PFSK-1 (cell line): ENCODE results near the gene MRTFB.

Source experiments
- POLR2AphosphoS5 ChIP-seq: IDR thresholded peaks from 2 replicates; pipeline ENCODE4 v1.6.1; 2012; ENCODE audit warnings: low read depth, mild to moderate bottlenecking, control low read depth, low read length, moderate library complexity
- SIN3A ChIP-seq: IDR thresholded peaks from 2 replicates; pipeline ENCODE4 v1.6.1; 2012; ENCODE audit warnings: mild to moderate bottlenecking, low read length, moderate library complexity, borderline replicate concordance; ENCODE audit not compliant: insufficient read depth
- TAF1 ChIP-seq: IDR thresholded peaks from 2 replicates; pipeline ENCODE4 v1.6.1; 2012; ENCODE audit warnings: low read length, control low read depth, borderline replicate concordance; ENCODE audit not compliant: insufficient read depth
- TF ChIP-seq, protein P1 (sequence below), 2 experiments: IDR thresholded peaks; 2 replicates each; pipeline versions ENCODE4 v1.6.1 to v1.8.0; 2011 to 2012; ENCODE audit warnings: low read depth in 2 of 2, low read length in 2 of 2, control low read depth in 1 of 2, inconsistent platforms in 1 of 2, mild to moderate bottlenecking in 1 of 2, moderate library complexity in 1 of 2; ENCODE audit not compliant: insufficient read depth in 1 of 2

DNA sequence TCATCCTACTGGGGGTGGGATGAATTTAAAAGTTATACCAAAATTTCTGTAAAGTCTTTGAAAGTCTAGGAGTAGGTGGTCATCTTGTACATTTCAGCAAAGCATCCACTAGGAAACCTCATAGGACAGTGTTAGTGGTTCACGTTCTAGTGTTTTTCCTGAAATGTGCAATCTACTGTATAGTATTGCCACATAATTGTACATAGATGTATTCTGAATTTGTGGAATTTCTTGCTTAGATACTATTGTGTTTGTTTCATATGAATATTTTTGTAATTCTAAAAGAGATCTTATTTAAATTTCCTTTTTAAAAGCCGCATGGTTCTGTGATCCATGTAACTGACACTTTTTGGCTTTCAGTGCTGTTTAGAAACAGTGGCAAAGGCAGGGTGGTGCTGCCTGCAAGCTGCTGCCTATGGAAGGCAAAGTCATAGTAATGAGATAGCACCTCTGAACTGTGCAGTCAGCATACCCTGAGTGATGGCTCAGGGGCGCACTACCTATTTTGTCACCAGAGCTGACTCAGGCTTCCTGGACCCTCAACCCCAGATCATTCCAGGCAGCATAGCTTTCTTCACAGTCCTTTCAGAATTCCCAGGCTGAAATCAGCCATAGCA is 193.3 kb downstream of the MRTFB start:
- no peak for TF ChIP-seq SIN3A
- TF ChIP-seq TAF1 = no peak
- TF ChIP-seq POLR2AphosphoS5 = no peak
- TF ChIP-seq, protein P1, sequence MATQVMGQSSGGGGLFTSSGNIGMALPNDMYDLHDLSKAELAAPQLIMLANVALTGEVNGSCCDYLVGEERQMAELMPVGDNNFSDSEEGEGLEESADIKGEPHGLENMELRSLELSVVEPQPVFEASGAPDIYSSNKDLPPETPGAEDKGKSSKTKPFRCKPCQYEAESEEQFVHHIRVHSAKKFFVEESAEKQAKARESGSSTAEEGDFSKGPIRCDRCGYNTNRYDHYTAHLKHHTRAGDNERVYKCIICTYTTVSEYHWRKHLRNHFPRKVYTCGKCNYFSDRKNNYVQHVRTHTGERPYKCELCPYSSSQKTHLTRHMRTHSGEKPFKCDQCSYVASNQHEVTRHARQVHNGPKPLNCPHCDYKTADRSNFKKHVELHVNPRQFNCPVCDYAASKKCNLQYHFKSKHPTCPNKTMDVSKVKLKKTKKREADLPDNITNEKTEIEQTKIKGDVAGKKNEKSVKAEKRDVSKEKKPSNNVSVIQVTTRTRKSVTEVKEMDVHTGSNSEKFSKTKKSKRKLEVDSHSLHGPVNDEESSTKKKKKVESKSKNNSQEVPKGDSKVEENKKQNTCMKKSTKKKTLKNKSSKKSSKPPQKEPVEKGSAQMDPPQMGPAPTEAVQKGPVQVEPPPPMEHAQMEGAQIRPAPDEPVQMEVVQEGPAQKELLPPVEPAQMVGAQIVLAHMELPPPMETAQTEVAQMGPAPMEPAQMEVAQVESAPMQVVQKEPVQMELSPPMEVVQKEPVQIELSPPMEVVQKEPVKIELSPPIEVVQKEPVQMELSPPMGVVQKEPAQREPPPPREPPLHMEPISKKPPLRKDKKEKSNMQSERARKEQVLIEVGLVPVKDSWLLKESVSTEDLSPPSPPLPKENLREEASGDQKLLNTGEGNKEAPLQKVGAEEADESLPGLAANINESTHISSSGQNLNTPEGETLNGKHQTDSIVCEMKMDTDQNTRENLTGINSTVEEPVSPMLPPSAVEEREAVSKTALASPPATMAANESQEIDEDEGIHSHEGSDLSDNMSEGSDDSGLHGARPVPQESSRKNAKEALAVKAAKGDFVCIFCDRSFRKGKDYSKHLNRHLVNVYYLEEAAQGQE (IDR thresholded peaks at IDR 0.05; ENCODE audit: insufficient read depth in 1 of 2, low read depth in 2 of 2, low read length in 2 of 2) = no peak
